Breast epithelium (tissue), 4 donors: Measurements from ENCODE around the gene C2orf76. TPM values are rescaled to one million over a fixed set of nuclear protein-coding genes. Genes with fewer than 3 reads are reported as not detected.
"Not testable (repeated sequence)": the region's sequence is repeated elsewhere in the genome, so short reads cannot be mapped to it uniquely, and the experiment has no call there.

Experiments
- DNase-seq, 2 donors: peaks; one replicate each; pipeline ENCODE4 v3.0.0-alpha.2; 2019; ENCODE audit warnings: low spot score in 2 of 2
- H3K27ac ChIP-seq, 2 donors: fragments of 200-600 bp; sonication (generic) in 1 of 2; one replicate each; pipeline ENCODE4 v1.5.1; 2016 to 2019; ENCODE audit warnings: mild to moderate bottlenecking in 1 of 2
- H3K27me3 ChIP-seq, 2 donors: fragments of 200-600 bp; sonication (generic) in 1 of 2; one replicate each; pipeline versions ENCODE4 v1.5.1 to v1.6.0; 2017 to 2019; ENCODE audit warnings: control low read depth in 1 of 2, mild to moderate bottlenecking in 1 of 2
- H3K36me3 ChIP-seq: fragments of 200-600 bp; one replicate; pipeline ENCODE4 v1.5.1; 2019
- H3K4me1 ChIP-seq, 2 donors: fragments of 200-600 bp; sonication (generic); one replicate each; pipeline ENCODE4 v1.5.1; 2016 to 2019; ENCODE audit warnings: control low read depth in 1 of 2
- H3K4me3 ChIP-seq, 3 donors: fragments of 200-600 bp; sonication (generic); 1 replicate in 2 of 3; 2 replicates in 1 of 3; pipeline ENCODE4 v1.5.1; 2016 to 2019; ENCODE audit warnings: mild to moderate bottlenecking in 3 of 3, moderate library complexity in 2 of 3
- H3K9me3 ChIP-seq, 2 donors: fragments of 200-600 bp; sonication (generic) in 1 of 2; one replicate each; pipeline ENCODE4 v1.5.1; 2016 to 2019; ENCODE audit warnings: control low read depth in 1 of 2
- CTCF ChIP-seq, 3 donors: fragments of 450-650 bp; IDR thresholded peaks; one replicate each; pipeline ENCODE4 v1.5.1; 2016 to 2017; ENCODE audit warnings: antibody characterized with exemption in 3 of 3, mild to moderate bottlenecking in 3 of 3, moderate library complexity in 3 of 3
- POLR2A ChIP-seq: fragments of 450-650 bp; IDR thresholded peaks from one replicate; pipeline ENCODE4 v1.6.1; 2016; ENCODE audit warnings: antibody characterized with exemption, mild to moderate bottlenecking, moderate library complexity
- POLR2AphosphoS5 ChIP-seq, 3 donors: sonication (generic); formaldehyde crosslinking; IDR thresholded peaks; one replicate each; pipeline ENCODE4 v1.6.1; 2017; ENCODE audit warnings: antibody characterized with exemption in 3 of 3
- intact Hi-C: fragments of 100-400 bp; cut with DNase I; formaldehyde crosslinking; loops from one replicate; pipeline ENCODE4 v1.15.1; 2023; ENCODE audit warnings: low total_unique reads
- total RNA-seq, 3 donors: library from RNA; depleted of rRNA; stranded (reverse); fragments of >200 nt; gene quantifications; one replicate each; pipeline ENCODE4 v1.1.0, GENCODE V29; 2016

The C2orf76 gene
- total RNA-seq, 3 donors from 2014 or later = 12.5 to 17.0 (median 13.0) TPM

- no peak for DNase-seq
- no peaks in the 10 kb centered on the region for H3K27me3 ChIP-seq
- no peaks in the 10 kb centered on the region for H3K9me3 ChIP-seq
- peak overlapping the region; percentile 34 to 58 for H3K27ac ChIP-seq
- no peak overlapping the region for H3K4me3 ChIP-seq
- no peaks in the 10 kb centered on the region for H3K36me3 ChIP-seq
- intact Hi-C loops = no loop called here
- H3K4me1 ChIP-seq = no peaks in the 10 kb centered on the region
- TF ChIP-seq CTCF (IDR thresholded peaks at IDR 0.05) (no peak), POLR2AphosphoS5 (IDR thresholded peaks at IDR 0.05) (no peak), POLR2A (no peak)
Observed at GRCh38 chr2:119377294-119377992, 10.8 kb upstream of the C2orf76 start.

DNA sequence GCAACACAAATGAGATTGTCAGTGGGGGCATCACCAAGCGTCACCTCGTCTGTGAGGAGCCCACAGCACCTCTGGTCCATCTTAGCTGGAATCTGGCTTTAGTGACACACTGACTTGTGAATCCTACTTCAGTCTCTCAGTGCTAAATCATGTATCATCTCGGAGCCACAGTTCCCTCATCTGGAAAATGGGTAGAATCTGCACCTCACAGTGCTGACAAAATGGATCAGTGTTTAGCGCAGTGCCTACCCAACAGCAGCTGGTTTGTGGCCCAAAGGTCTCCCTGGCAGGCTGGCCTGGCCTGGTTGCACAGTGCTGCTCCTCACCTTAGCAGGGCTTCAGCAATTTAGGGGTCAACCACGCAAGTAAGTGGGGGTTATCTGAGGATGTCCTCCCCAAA is 10.2 kb upstream of the C2orf76 start:
- H3K4me1 ChIP-seq = no peaks in the 10 kb centered on the region
- no peak overlapping the region for H3K4me3 ChIP-seq
- intact Hi-C loops = no loop called here
- H3K9me3 ChIP-seq = no peaks in the 10 kb centered on the region
- H3K27ac ChIP-seq = peak overlapping the region in 1 of 2 donors; percentile 34
- H3K27me3 ChIP-seq = no peaks in the 10 kb centered on the region
- no peak for DNase-seq
- no peaks in the 10 kb centered on the region for H3K36me3 ChIP-seq
- TF ChIP-seq POLR2AphosphoS5 (IDR thresholded peaks at IDR 0.05) (no peak), POLR2A (no peak), CTCF (IDR thresholded peaks at IDR 0.05) (no peak)

GRCh38 chr2:119376406-119376805 is 9.8 kb upstream of the C2orf76 start:
- H3K36me3 ChIP-seq, H3K27ac ChIP-seq, intact Hi-C loops, DNase-seq, H3K4me1 ChIP-seq, H3K9me3 ChIP-seq, H3K27me3 ChIP-seq, H3K4me3 ChIP-seq: not testable (repeated sequence)

- intact Hi-C loops, H3K9me3 ChIP-seq, H3K27me3 ChIP-seq, H3K27ac ChIP-seq, H3K4me1 ChIP-seq, H3K4me3 ChIP-seq, DNase-seq, H3K36me3 ChIP-seq: not testable (repeated sequence)
Observed at GRCh38 chr2:119373907-119374745, 7.5 kb upstream of the C2orf76 start.

DNA sequence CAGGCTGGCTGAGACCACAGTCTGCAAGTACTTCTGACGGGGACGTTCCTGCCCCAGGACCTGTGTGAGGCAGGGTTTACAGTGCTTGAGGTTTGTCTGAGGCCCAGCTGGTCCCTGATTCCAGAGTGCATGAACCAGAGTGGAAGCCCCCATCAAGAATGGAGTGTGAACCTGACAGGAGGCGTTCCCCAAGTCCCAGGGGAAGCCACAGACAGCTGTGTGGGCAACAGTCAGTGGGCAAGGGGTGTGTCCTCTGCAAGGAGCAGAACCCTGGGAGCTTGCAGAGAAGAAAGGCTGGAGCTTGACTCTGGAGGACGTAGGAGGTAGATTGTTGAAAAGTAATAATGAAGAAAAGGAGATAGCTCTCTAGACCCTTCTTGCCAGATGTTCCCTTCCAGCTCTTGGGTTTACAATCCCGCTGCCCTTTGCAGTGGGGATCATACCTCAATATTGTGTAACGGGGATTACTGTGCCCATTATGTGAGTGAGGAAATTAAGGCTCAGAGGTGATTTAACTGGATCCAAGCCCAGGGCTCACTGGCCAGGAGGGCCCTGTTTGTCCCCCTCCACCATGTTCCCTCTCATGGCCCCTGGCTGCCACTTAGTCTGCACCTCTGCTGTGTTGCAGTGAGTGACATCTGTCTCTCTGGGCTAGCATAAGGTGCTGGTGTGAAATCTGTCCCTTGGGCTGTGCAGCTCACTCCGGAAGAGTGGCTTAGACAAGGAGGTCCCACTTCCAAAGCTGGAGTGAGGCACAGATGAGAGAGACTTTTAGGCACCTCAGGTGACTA is 6.3 kb upstream of the C2orf76 start:
- Histone ChIP-seq H3K36me3 (no peaks in the 10 kb centered on the region), H3K4me3 (no peak overlapping the region), H3K27ac (peak overlapping the region in 1 of 2 donors; percentile 95), H3K27me3 (no peaks in the 10 kb centered on the region), H3K4me1 (peaks cover 0 to 3% of the 10 kb centered on the region in 2 donors), H3K9me3 (no peaks in the 10 kb centered on the region)
- intact Hi-C loops = no loop called here
- TF ChIP-seq POLR2AphosphoS5 (IDR thresholded peaks at IDR 0.05) (no peak), POLR2A (no peak)
- DNase-seq = no peak

DNA sequence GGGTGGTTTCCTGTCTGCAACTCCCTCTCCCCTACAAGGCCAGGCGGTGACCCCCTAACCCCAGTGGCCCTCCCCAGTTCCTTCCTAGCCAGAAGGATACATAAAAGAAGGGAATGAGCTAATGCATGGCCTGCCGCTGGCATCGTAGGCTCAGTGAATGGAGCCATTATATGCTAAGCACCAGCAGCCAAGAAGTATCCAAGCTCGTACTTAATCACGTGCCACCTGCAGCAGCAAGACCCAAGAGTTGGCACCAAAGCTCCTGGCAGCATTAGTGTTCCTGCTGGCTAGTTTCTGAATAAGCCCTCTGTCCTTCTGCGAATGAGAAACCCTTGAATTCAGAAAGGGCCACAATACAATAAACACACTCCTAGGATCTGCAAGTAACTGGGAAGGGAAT is 4.5 kb upstream of the C2orf76 start:
- Histone ChIP-seq H3K9me3 (no peaks in the 10 kb centered on the region), H3K4me3 (no peak overlapping the region), H3K36me3 (no peaks in the 10 kb centered on the region), H3K4me1 (peaks cover 3% of the 10 kb centered on the region in 2 donors), H3K27me3 (no peaks in the 10 kb centered on the region), H3K27ac (peak overlapping the region; percentile 65 to 95)
- peak in 1 of 2 donors; percentile 93 for DNase-seq
- peak in 1 of 3 donors; percentile 46 for TF ChIP-seq POLR2AphosphoS5 (IDR thresholded peaks at IDR 0.05)
- TF ChIP-seq POLR2A = no peak
- peak in 1 of 3 donors; percentile 10 for TF ChIP-seq CTCF (IDR thresholded peaks at IDR 0.05)
- intact Hi-C loops = no loop called here
